NCI-H1417 treated with DMSO at 0.1 percent for 48 hours (cell line): ENCODE results near the gene C8G.

ENCODE experiments used
- DNase-seq: peaks from one replicate; lab custom pipeline; 2025; lab: John Stamatoyannopoulos, UW

C8G gene

GRCh38 chr9:136968333-136969127, 23.5 kb downstream of the C8G start:
- no peak for DNase-seq

DNA sequence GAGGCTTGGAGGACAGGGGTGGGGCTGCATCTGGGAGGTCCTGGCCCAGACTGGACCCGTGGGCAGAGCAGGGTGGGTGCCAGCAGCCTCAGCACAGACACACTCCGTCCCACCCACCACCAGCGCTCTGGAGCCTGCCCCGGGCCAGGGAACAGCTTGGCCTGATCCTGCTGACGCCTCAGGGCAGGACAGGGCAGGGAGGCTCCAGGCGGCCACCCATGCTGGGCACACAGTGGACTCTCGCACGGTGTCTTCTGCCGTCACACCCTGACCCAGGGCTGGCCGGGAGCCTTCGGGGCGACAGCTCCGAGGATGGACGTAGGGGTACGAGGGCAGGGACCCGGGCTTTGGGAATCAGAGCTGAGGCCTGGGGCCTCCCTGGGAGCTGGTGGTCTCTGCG, 24.1 kb downstream of the C8G start:
- no peak for DNase-seq

DNA sequence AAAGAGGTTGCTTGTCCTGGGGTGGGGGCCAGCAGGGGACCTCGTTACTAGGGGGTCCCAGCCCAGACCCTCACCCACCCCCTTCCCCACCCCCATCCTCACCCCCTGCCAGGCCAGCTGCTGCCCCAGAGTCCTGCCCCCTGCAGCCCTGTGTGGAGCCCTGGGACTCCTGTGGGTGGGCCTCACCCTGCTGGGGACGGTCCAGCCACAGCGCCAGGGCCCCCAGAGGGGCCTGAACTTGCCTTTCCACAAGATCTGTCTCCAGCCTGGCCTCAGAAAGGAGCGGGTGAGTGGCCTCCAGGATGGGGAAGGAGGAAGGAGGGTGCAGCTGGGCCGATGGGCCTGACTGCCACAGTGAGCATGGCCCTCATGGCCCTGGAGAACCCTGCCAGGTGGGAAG, 24.7 kb downstream of the C8G start:
- no peak for DNase-seq

DNA sequence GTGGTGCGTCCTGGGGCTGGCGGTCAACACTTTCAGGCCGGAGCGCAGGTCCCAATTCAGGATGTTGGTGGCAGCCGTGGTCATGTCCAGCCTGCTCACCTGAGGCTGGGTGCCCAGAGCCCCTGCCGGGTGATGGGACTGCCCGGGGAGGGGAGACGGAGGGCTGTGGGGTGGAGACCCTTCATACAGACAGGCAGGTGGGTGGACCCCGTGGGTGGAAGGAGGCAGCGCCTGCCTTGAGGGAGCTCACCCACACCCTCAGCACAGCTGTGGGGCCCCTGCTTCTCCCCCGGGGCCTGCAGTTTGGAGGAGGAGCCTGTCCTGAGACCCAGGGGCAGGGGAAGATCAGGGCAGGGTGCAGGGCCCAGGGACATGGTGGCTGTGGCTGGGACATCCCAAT, 25.3 kb downstream of the C8G start:
- no peak for DNase-seq

- DNase-seq = no peak
Measured at GRCh38 chr9:136971746-136972145, 26.7 kb downstream of the C8G start.

DNA sequence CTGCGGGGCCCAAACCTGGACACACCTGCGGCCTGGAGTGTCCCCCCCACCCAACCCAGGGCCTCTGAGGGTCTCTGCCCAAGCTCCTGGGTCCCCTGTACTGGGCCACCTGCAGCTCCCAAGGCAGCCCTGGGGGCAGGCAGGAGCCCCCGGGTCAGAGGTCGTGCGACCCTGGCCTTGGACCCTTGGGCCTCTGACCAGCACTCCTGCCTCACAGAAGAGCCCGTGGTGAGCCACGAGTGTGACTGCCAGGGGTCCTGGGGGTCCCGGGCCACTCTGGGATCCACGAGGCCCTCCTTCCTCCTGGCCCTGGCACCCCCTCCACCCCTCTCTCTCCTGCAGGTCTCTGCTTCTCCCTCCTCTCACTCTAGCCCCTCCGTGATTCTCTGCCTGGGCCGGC, 27.3 kb downstream of the C8G start:
- DNase-seq = no peak

DNA sequence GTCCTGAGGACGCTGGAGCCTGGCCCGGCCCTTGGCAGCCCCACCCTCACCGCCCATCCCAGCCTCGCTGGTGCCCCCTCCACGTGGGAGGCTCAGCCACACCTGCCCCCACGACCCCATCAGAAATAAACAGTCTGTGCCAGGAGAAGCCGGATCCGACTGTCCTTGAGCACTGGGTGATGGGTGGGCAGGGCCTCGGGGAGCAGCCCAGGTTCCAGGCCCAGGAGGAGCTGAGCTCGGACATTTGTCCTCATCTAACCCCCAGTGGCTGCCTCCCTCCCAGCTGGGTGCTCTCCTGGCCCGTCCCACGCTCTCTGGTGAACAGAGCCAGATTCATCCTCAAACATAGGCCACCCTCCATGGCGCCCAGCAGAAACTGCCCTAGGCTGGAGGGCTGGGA, 27.7 kb downstream of the C8G start:
- no peak for DNase-seq

GRCh38 chr9:136973618-136974617, 28.9 kb downstream of the C8G start:
- no peak for DNase-seq

DNA sequence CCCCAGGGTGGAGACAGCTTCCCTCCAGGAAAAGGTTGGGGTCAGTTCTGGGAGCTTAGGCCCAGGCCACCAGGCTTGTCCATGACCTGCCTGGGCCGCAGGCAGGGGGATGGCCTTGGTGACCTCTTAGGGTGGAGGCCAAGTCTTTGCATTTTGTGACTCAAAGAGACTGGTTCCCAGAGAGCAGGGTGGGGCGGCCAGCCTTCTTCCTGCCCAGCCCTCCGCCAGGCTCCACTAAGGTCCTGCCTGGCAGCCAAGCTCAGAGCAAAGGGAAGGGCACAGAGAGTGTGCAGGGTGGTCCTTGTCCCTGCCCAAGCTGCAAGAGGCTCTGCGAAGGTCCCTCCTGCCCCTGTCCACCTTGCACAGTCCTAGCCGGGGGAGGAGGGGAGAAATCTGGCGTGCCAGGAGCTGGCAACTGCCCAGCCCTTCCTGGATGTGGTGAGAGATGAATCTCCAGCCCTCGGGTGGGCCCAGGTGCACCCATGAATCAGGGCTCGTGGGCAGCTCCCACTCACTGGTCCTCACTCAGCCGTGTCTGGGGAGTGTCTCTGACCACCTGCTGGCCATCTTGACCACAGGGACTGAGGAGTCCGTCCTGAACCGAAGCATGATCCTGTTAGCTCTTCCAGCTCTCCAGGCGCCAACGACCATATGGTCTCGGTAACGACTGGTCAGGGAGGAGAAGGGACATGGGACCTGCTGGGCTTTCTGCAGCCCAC, 29.9 kb downstream of the C8G start:
- DNase-seq = no peak

- DNase-seq = no peak
Measured at GRCh38 chr9:136975644-136976043, 30.6 kb downstream of the C8G start.

- DNase-seq = no peak
Measured at GRCh38 chr9:136977223-136977622, 32.2 kb downstream of the C8G start, which contains the start of gene PTGDS. PTGDS (plus strand) TSS chr9:136977504; CDS start chr9:136977579, 75 bp downstream.

DNA sequence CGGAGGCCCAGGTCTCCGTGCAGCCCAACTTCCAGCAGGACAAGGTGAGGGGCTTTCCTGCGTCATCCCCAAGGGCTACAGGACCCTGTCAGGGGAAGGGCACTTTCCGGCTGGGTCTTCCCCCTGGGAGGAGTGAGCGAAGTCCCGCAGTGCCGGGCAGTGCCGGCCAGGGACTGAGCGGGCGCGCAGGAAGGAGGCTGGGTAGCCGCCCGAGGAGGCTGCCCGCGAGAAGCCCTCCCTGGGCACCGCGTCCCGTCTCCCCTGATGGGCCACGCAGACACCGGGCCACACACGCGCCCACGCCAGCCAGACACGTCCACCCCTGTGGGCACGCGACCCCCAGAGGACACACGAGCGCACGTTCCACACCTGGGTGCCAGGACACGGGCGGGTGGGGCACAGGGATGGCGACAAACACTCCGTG, 32.6 kb downstream of the C8G start:
- DNase-seq = no peak

DNA sequence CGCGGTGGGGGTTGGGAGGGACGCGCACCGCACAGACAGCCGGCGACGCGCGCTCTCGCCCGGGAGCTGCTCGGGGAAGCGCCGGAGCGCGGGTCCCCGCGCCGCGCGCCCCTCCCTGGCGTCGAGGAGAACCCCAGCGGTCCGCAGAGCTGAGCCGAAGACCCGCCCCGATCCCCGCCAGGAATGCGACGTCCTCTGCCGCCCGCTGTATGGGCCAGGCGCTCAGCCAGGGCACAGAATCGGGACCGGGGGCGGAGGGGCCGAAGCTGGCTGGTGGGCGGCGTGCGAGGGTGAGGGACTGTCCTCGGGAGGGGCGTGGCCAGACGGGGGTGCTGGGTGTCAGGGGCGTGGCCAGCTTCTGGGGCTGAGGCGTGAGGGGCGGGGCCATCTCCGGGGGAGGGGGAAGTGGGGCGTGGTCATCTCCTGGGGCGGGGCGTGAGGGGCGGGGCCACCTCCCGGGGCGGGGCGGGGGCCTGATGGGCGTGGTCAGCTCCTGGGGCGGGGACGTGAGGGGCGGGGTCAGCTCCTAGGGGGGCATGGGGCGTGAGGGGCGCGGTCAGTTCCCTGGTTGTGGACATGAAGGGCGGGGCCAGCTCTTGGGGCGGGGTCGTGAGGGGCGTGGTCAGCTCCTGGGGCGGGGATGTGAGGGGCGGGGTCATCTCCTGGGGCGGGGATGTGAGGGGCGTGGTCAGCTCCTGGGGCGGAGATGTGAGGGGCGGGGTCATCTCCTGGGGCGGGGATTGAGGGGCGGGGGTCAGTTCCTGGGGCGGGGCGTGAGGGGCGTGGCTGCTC, 33.2 kb downstream of the C8G start:
- DNase-seq = no peak

DNA sequence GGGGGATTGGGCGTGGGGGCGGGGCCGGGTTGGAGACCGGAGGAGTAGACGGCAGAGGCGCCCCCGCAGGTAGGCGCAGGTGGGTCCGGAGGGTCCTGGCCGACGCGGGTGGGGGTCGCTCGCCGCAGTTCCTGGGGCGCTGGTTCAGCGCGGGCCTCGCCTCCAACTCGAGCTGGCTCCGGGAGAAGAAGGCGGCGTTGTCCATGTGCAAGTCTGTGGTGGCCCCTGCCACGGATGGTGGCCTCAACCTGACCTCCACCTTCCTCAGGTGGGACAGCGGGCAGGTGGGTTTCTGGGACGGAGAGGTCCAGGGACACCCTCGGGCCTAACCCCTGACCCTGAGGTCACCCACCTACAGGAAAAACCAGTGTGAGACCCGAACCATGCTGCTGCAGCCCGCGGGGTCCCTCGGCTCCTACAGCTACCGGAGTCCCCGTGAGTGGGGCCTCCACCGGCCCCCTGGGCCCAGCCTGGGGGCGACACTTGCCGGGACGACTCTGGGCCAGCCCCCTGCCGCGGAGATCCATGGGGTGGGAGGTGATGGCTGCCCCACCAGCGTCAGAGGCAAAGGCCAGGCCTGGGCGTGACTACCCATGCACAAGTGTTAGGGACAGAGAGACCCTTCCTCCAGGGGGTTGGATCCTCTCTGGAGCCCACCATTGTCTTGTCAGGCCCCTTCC, 34.0 kb downstream of the C8G start:
- DNase-seq = no peak

GRCh38 chr9:136979769-136980587, 34.9 kb downstream of the C8G start:
- DNase-seq = no peak

GRCh38 chr9:136980669-136981478, 35.8 kb downstream of the C8G start:
- DNase-seq = no peak

- no peak for DNase-seq
Measured at GRCh38 chr9:136981588-136982231, 36.7 kb downstream of the C8G start.

GRCh38 chr9:136982232-136983051, 37.4 kb downstream of the C8G start, which contains the start of gene LCNL1:
LCNL1 (plus strand) TSS chr9:136982993; CDS start chr9:136983587, 594 bp downstream.
- DNase-seq = no peak
